HCT116 (cell line): Measurements from ENCODE around the gene LDLRAD4. TPM values are rescaled to one million over a fixed set of nuclear protein-coding genes. Genes with fewer than 3 reads are reported as not detected.

Experiments
- ATAC-seq: fragments of 200-7000 bp; cut with Tn5 transposase; 2 replicates; pipeline ENCODE4 v1.9.1; 2020; ENCODE audit warnings: mild to moderate bottlenecking, moderate library complexity
- BruUV-seq: library from RNA; stranded (reverse); fragments of 400-500 nt; replicated peaks from 2 replicates; lab custom pipeline; 2021; lab: Mats Ljungman, UMichigan
- CTCF ChIA-PET: fragments of 300-600 bp; sonication (Branson Sonifier 250); formaldehyde crosslinking; loops from one replicate; lab custom pipeline; 2021; ENCODE audit warnings: antibody characterized with exemption; lab: Charles Lee
- POLR2A ChIA-PET: fragments of 300-600, 350-600 bp; sonication (Branson Sonifier 250); formaldehyde crosslinking; loops from one replicate; lab custom pipeline; 2021; ENCODE audit warnings: antibody characterized with exemption; lab: Charles Lee
- RAD21 ChIA-PET, 2 experiments: fragments of 300-600 bp; sonication (Branson Sonifier 250); formaldehyde crosslinking; loops; one replicate each; lab custom pipeline; 2023; ENCODE audit warnings: low total read pairs in 2 of 2; ENCODE audit not compliant: uncharacterized antibody in 2 of 2, unreplicated experiment in 2 of 2, low non-redundant PET in 1 of 2; lab: Charles Lee
- DNase-seq: peaks from one replicate; pipeline ENCODE4 v3.0.0-alpha.2; 2010; ENCODE audit warnings: low read depth, low spot score
- H2AFZ ChIP-seq: fragments of 200-600 bp; shearing (Covaris generic), sonication (generic); 2 replicates; pipeline ENCODE4 v1.6.1; 2017; ENCODE audit warnings: low read depth, mixed run types, mixed read lengths, antibody characterized with exemption, low read length; ENCODE audit not compliant: poor library complexity, severe bottlenecking
- H3K27ac ChIP-seq: 2 replicates; pipeline ENCODE4 v1.5.1; 2012; ENCODE audit warnings: low read depth, low read length
- H3K27me3 ChIP-seq: fragments of 200-600 bp; sonication (generic); 2 replicates; pipeline ENCODE4 v1.6.1; 2016; ENCODE audit warnings: mixed run types, low read length, mixed read lengths; ENCODE audit not compliant: insufficient read depth
- H3K36me3 ChIP-seq, 2 experiments: fragments of 200-500 bp in 1 of 2; fragments of 200-600 bp in 1 of 2; sonication (Bioruptor generic) in 1 of 2; sonication (generic) in 1 of 2; 2 replicates each; pipeline versions ENCODE4 v1.5.1 to v1.6.1; 2014 to 2016; ENCODE audit warnings: low read length in 2 of 2, inconsistent platforms in 1 of 2, mixed read lengths in 1 of 2, mixed run types in 1 of 2; ENCODE audit not compliant: insufficient read depth in 2 of 2, control insufficient read depth in 1 of 2
- H3K4me1 ChIP-seq, 2 experiments: fragments of 200-600 bp in 1 of 2; sonication (generic) in 1 of 2; 2 replicates each; pipeline versions ENCODE4 v1.5.1 to v1.6.1; 2012 to 2017; ENCODE audit warnings: low read length in 2 of 2, inconsistent platforms in 1 of 2, mild to moderate bottlenecking in 1 of 2, mixed read lengths in 1 of 2, mixed run types in 1 of 2, moderate library complexity in 1 of 2; ENCODE audit not compliant: insufficient read depth in 2 of 2, control insufficient read depth in 1 of 2
- H3K4me2 ChIP-seq: fragments of 200-600 bp; sonication (generic); 2 replicates; pipeline ENCODE4 v1.6.1; 2017; ENCODE audit warnings: mixed run types, low read length, mixed read lengths
- H3K4me3 ChIP-seq, 2 experiments: fragments of 200-600 bp in 1 of 2; sonication (generic) in 1 of 2; replicated peaks in 1 of 2; 2 replicates each; pipeline ENCODE4 v1.5.1; 2011 to 2016; ENCODE audit warnings: low read length in 2 of 2, control low read depth in 1 of 2, low read depth in 1 of 2, mild to moderate bottlenecking in 1 of 2, mixed read lengths in 1 of 2, mixed run types in 1 of 2
- H3K79me2 ChIP-seq: fragments of 200-600 bp; sonication (generic); 2 replicates; pipeline ENCODE4 v1.6.1; 2017; ENCODE audit warnings: mild to moderate bottlenecking, mixed run types, low read length, moderate library complexity, mixed read lengths; ENCODE audit not compliant: insufficient read depth
- H3K9ac ChIP-seq: fragments of 200-600 bp; sonication (generic); 2 replicates; pipeline ENCODE4 v1.6.1; 2016; ENCODE audit warnings: low read length, mixed read lengths
- H3K9me2 ChIP-seq: fragments of 200-600 bp; sonication (generic), shearing (Covaris generic); 2 replicates; pipeline ENCODE4 v1.6.1; 2017; ENCODE audit warnings: mixed run types, mild to moderate bottlenecking, moderate library complexity; ENCODE audit not compliant: insufficient read depth
- H3K9me3 ChIP-seq, 2 experiments: fragments of 200-500 bp in 1 of 2; fragments of 200-600 bp in 1 of 2; sonication (Bioruptor generic) in 1 of 2; sonication (generic) in 1 of 2; 2 replicates each; pipeline ENCODE4 v1.6.1; 2014 to 2017; ENCODE audit warnings: low read length in 2 of 2, mixed read lengths in 2 of 2, inconsistent platforms in 1 of 2, low read depth in 1 of 2, mild to moderate bottlenecking in 1 of 2, mixed run types in 1 of 2, moderate library complexity in 1 of 2; ENCODE audit not compliant: control insufficient read depth in 1 of 2, insufficient read depth in 1 of 2
- H4K20me1 ChIP-seq: fragments of 200-600 bp; sonication (generic), shearing (Covaris generic); 2 replicates; pipeline ENCODE4 v1.6.1; 2017; ENCODE audit warnings: mixed run types, mild to moderate bottlenecking, moderate library complexity; ENCODE audit not compliant: insufficient read depth
- CEBPB ChIP-seq: IDR thresholded peaks from 2 replicates; pipeline ENCODE4 v1.6.1; 2012; ENCODE audit warnings: low read depth
- ELF1 ChIP-seq: IDR thresholded peaks from 2 replicates; pipeline ENCODE4 v1.6.1; 2012; ENCODE audit warnings: low read depth, borderline replicate concordance
- JUND ChIP-seq: IDR thresholded peaks from 2 replicates; pipeline ENCODE4 v1.6.1; 2012
- MAX ChIP-seq: IDR thresholded peaks from 2 replicates; pipeline ENCODE4 v1.6.1; 2012
- POLR2AphosphoS5 ChIP-seq: IDR thresholded peaks from 2 replicates; pipeline ENCODE4 v1.6.1; 2011; ENCODE audit warnings: mild to moderate bottlenecking, low read depth, low read length, moderate library complexity
- RAD21 ChIP-seq: IDR thresholded peaks from 2 replicates; pipeline ENCODE4 v1.6.1; 2012; ENCODE audit warnings: low read depth, mild to moderate bottlenecking
- SP1 ChIP-seq: IDR thresholded peaks from 2 replicates; pipeline ENCODE4 v1.6.1; 2012; ENCODE audit warnings: low read depth
- SRF ChIP-seq: IDR thresholded peaks from 2 replicates; pipeline ENCODE4 v1.6.1; 2012; ENCODE audit warnings: low read depth
- TCF7L2 ChIP-seq: IDR thresholded peaks from 2 replicates; pipeline ENCODE4 v1.7.0; 2011; ENCODE audit warnings: borderline replicate concordance, inconsistent platforms; ENCODE audit not compliant: insufficient read depth, insufficient read length; ENCODE audit errors: extremely low read depth
- ZBTB33 ChIP-seq: IDR thresholded peaks from 2 replicates; pipeline ENCODE4 v1.6.1; 2011; ENCODE audit warnings: mild to moderate bottlenecking, low read length, moderate library complexity; ENCODE audit not compliant: insufficient replicate concordance; ENCODE audit errors: extremely low read depth
- intact Hi-C: fragments of 100-400 bp; cut with micrococcal nuclease; formaldehyde crosslinking; loops from 2 replicates; pipeline ENCODE4 v1.10.0; 2022
- total RNA-seq: library from RNA; stranded (reverse); gene quantifications from one replicate; pipeline ENCODE4 v1.2.1, GENCODE V29; 2021; ENCODE audit not compliant: unreplicated experiment
- TF ChIP-seq, protein P1 (sequence below): IDR thresholded peaks from 2 replicates; pipeline ENCODE4 v1.6.1; 2012

The LDLRAD4 gene
- total RNA-seq, 1 experiment from 2014 or later, result 1.2 TPM

GRCh38 chr18:13564579-13564978 is 346.0 kb downstream of the LDLRAD4 start:
- no peak for DNase-seq
- RAD21 ChIA-PET, result no interaction called here
- H3K79me2 ChIP-seq, result no peaks in the 10 kb centered on the region
- TF ChIP-seq RAD21 (no peak), CEBPB (no peak), ELF1 (no peak), JUND (no peak), POLR2AphosphoS5 (no peak), SRF (no peak), TCF7L2 (no peak), MAX (no peak), ZBTB33 (no peak), SP1 (no peak)
- TF ChIP-seq, protein P1, sequence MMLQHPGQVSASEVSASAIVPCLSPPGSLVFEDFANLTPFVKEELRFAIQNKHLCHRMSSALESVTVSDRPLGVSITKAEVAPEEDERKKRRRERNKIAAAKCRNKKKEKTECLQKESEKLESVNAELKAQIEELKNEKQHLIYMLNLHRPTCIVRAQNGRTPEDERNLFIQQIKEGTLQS, result no peak
- H3K4me1 ChIP-seq, result no peaks in the 10 kb centered on the region
- ATAC-seq, result no peak
- H3K36me3 ChIP-seq, result no peaks in the 10 kb centered on the region
- CTCF ChIA-PET, result no interaction called here
- intact Hi-C loops, result no loop called here
- no TSS peak for BruUV-seq
- no peak overlapping the region for H2AFZ ChIP-seq
- H3K27me3 ChIP-seq, result peaks cover 3% of the 10 kb centered on the region; the same call in 1 of the 2 replicates
- no peaks in the 10 kb centered on the region for H3K9me3 ChIP-seq
- no peaks in the 10 kb centered on the region for H3K9me2 ChIP-seq
- H3K4me3 ChIP-seq, result no peak overlapping the region
- H4K20me1 ChIP-seq, result no peaks in the 10 kb centered on the region
- H3K4me2 ChIP-seq, result no peak overlapping the region
- no peak overlapping the region for H3K27ac ChIP-seq
- no peak overlapping the region for H3K9ac ChIP-seq
- POLR2A ChIA-PET, result no interaction called here
